Renal cortical epithelial cell (primary cell): ENCODE results near the gene DYNC1H1. TPM values are rescaled to one million over a fixed set of nuclear protein-coding genes. Genes with fewer than 3 reads are reported as not detected.
"Not testable (repeated sequence)": the region's sequence is repeated elsewhere in the genome, so short reads cannot be mapped to it uniquely, and the experiment has no call there.

Experiments used
- DNase-seq: peaks from one replicate; pipeline ENCODE4 v3.0.0-alpha.2; 2011; ENCODE audit warnings: low read depth
- total RNA-seq: library from RNA; depleted of rRNA; stranded (reverse); fragments of >200 nt; gene quantifications from 2 replicates; pipeline ENCODE4 v1.2.3, GENCODE V29; 2014

Gene DYNC1H1
- total RNA-seq, 1 donor from 2014 or later: 1,526 TPM

DNA sequence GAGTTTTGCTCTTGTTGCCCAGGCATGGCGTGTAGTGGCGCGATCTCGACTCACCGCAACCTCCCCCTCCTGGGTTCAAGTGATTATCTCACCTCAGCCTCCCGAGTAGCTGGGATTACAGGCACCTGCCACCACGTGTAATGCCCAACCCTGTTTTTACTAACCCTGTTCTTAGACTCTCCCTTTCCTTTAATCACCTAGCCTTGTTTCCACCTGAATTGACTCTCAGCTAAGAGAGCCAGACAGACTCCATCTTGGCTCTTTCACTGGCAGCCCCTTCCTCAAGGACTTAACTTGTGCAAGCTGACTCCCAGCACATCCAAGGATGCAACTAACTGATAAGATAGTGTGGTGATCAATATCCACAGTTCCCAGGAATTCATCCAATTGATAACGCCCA, 100.2 kb downstream of the DYNC1H1 start:
- DNase-seq: not testable (repeated sequence)

- no peak for DNase-seq
Observed at GRCh38 chr14:102066041-102066451, 101.7 kb downstream of the DYNC1H1 start.

GRCh38 chr14:102071283-102071998, 107.1 kb downstream of the DYNC1H1 start:
- peak; percentile 26 for DNase-seq

DNA sequence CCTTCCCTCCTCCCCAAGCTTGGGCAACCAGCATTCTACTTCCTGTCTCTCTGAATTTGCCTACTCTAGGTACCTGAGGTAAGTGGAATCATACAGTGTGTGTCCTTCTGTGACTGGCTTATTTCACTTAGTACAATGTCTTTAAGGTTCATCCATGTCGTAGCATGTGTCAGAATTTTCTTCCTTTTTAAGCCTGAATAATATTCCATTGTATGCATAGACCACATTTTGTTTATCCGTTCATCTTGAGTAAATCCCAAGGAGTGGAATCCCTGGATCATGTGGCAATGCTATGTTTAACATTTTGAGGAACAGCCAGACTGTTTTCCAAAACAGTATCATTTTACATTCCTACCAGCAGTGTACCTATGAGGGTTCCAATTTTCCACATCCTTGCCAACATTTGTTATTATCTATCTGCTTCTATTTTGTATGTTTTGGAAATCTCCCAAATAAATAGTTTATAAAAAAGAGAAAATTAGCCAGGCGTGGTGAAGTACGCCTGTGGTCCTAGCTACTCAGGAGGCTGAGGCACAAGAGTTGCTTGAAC, 110.1 kb downstream of the DYNC1H1 start:
- no peak for DNase-seq

GRCh38 chr14:102075155-102075554, 110.8 kb downstream of the DYNC1H1 start:
- DNase-seq: no peak

- no peak for DNase-seq
Observed at GRCh38 chr14:102077382-102077709, 113.0 kb downstream of the DYNC1H1 start.

DNA sequence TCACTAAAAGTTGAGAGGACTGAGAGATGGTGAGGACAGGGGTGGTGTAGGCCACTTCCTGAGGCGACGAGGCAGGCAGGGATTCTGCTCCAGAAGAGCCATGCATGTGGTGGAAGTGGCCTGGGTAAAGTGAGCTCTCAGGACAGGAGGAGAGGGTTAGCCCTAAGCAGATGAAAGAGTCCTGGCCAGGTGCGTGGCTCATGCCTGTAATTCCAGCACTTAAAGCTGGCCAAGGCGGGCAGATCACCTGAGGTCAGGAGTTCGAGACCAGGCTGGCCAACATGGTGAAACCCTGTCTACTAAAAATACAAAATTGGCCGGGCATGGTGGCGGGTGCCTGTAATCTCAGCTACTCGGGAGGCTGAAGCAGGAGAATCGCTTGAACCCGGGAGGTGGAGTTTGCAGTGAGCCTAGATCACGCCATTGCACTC, 114.0 kb downstream of the DYNC1H1 start:
- not testable (repeated sequence) for DNase-seq

DNA sequence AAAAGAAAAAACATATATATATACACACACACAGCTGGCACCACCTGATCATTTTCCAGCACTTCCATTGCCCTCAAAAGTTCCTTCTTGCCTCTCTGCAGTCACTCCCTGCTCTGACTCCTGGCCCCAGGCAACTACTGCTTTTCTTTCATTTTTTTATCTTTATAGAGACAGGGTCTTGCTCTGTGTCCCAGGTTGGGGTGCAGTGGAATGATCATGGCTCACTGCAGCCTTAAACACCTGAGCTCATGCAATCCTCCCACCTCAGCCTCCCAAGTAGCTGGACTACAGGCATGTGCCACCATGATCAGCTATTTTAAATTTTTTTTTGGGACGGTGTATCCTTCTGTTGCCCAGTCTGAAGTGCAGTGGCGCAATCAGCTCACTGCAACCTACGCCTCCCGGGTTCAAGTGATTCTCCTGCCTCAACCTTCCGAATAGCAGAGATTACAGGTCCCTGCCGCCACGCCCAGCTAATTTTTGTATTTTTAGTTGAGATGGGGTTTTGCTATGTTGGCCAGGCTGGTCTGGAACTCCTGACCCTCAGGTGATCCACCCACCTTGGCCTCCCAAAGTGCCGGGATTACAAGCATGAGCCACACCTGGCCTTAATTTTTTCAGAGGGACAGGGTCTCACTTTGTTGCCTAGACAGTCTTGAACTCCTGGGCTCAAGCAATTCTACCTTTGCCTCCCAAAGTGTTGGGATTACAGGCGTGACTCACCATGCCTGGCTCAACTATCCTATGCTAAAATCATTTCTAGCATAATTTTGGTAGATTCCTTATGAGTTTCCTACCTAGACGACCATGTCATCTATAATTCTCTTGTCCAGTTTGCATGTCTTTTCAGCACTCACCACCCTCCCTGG, 114.7 kb downstream of the DYNC1H1 start:
- no peak for DNase-seq

DNA sequence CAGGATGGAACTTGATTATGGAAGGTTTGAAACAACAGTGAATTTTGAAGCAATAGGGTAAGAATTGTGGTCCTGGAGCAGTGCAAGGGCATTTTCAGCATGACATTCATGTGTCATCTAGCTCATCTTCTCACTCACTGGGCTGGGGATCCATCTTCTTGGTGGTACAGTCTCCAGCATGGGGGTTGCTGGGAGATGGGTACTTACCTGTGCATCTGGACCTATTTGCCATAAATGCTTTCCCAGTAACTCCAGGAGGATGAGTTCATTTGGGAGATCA, 115.3 kb downstream of the DYNC1H1 start:
- DNase-seq: no peak

- no peak for DNase-seq
Observed at GRCh38 chr14:102080183-102081080, 116.1 kb downstream of the DYNC1H1 start.

GRCh38 chr14:102081231-102082080, 117.1 kb downstream of the DYNC1H1 start:
- no peak for DNase-seq

DNA sequence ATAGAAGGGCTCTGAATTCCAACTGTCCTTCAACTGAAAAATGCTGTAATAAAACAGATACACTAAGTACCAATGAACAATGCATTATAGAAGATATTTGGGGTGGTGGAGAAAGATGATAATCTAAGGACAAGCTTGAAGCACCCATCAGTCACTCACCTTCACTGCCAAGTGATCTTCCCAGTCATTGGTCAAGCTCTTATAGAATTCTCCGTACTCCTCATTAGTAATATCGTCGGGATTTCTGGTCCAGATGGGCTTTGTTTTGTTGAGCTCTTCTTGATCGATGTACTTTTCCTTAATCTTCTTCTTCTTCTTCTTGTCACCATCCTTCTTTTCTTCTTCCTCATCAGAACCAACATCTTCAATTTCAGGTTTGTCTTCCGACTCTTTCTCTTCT, 120.1 kb downstream of the DYNC1H1 start:
- DNase-seq: not testable (repeated sequence)

- DNase-seq: no peak
Observed at GRCh38 chr14:102084931-102085330, 120.6 kb downstream of the DYNC1H1 start.

GRCh38 chr14:102085488-102085887, 121.1 kb downstream of the DYNC1H1 start:
- DNase-seq: no peak

GRCh38 chr14:102085948-102086708, 121.8 kb downstream of the DYNC1H1 start:
- DNase-seq: no peak

- DNase-seq: no peak
Observed at GRCh38 chr14:102086709-102086971, 122.3 kb downstream of the DYNC1H1 start.

GRCh38 chr14:102086972-102087761, 122.8 kb downstream of the DYNC1H1 start, which contains the start of gene HSP90AA1:
Gene HSP90AA1 (minus strand): TSS chr14:102087044. CDS start chr14:102086378, 666 bp downstream.
- DNase-seq: peak; percentile 74

GRCh38 chr14:102087762-102088011, 123.3 kb downstream of the DYNC1H1 start:
- peak; percentile 19 for DNase-seq

GRCh38 chr14:102088012-102088792, 123.8 kb downstream of the DYNC1H1 start:
- no peak for DNase-seq
